Neutrophil (primary cell): ENCODE results near the gene NHERF1.

ENCODE experiments used
- H3K27ac ChIP-seq: fragments of 200-600 bp; sonication (generic); 2 replicates; pipeline ENCODE4 v1.5.1; 2016; ENCODE audit warnings: mild to moderate bottlenecking, moderate library complexity
- H3K27me3 ChIP-seq: fragments of 200-600 bp; sonication (generic); 2 replicates; pipeline ENCODE4 v1.6.0; 2016; ENCODE audit warnings: mild to moderate bottlenecking
- H3K36me3 ChIP-seq: fragments of 200-600 bp; sonication (generic); 2 replicates; pipeline ENCODE4 v1.5.1; 2017
- H3K4me1 ChIP-seq, 2 experiments: fragments of 200-600 bp in 1 of 2; sonication (generic) in 1 of 2; 1 replicate in 1 of 2; 2 replicates in 1 of 2; pipeline versions ENCODE4 v1.5.1 to v1.6.1; 2013 to 2016; ENCODE audit warnings: low read depth in 1 of 2, low read length in 1 of 2, mild to moderate bottlenecking in 1 of 2, moderate library complexity in 1 of 2; ENCODE audit not compliant: control insufficient read depth in 1 of 2, insufficient read depth in 1 of 2
- H3K4me3 ChIP-seq, 2 experiments: fragments of 200-600 bp in 1 of 2; sonication (generic) in 1 of 2; 1 replicate in 1 of 2; 2 replicates in 1 of 2; pipeline ENCODE4 v1.5.1; 2013 to 2016; ENCODE audit warnings: low read depth in 1 of 2, low read length in 1 of 2, mild to moderate bottlenecking in 1 of 2, moderate library complexity in 1 of 2
- H3K9me3 ChIP-seq: fragments of 200-600 bp; sonication (generic); 2 replicates; pipeline ENCODE4 v1.5.1; 2016
- CTCF ChIP-seq: fragments of 200-600 bp; sonication (generic); IDR thresholded peaks from 2 replicates; pipeline ENCODE4 v1.5.1; 2016; ENCODE audit warnings: antibody characterized with exemption

The NHERF1 gene

GRCh38 chr17:74807441-74807840 is 59.0 kb downstream of the NHERF1 start:
- peaks cover 8% of the 10 kb centered on the region for H3K27me3 ChIP-seq
- no peak overlapping the region for H3K4me3 ChIP-seq
- no peak overlapping the region for H3K27ac ChIP-seq
- peaks cover 42% of the 10 kb centered on the region for H3K36me3 ChIP-seq
- no peak for TF ChIP-seq CTCF
- H3K4me1 ChIP-seq, result peaks cover 12 to 19% of the 10 kb centered on the region in 2 experiments
- no peaks in the 10 kb centered on the region for H3K9me3 ChIP-seq

GRCh38 chr17:74807925-74808324 is 59.5 kb downstream of the NHERF1 start:
- Histone ChIP-seq H3K27ac (no peak overlapping the region), H3K4me3 (no peak overlapping the region), H3K9me3 (no peaks in the 10 kb centered on the region), H3K27me3 (peaks cover 8% of the 10 kb centered on the region), H3K4me1 (peaks cover 17 to 24% of the 10 kb centered on the region in 2 experiments), H3K36me3 (peaks cover 38% of the 10 kb centered on the region)
- TF ChIP-seq CTCF, result no peak

GRCh38 chr17:74808714-74809430 is 60.4 kb downstream of the NHERF1 start:
- TF ChIP-seq CTCF, result no peak

GRCh38 chr17:74810699-74811485 is 62.5 kb downstream of the NHERF1 start:
- TF ChIP-seq CTCF, result no peak
- no peak overlapping the region for H3K27ac ChIP-seq
- H3K4me1 ChIP-seq, result peaks cover 28 to 36% of the 10 kb centered on the region in 2 experiments

More at GRCh38 chr17:74808714-74809430, 60.4 kb downstream of the NHERF1 start:
- peaks cover 31% of the 10 kb centered on the region for H3K36me3 ChIP-seq
- H3K4me1 ChIP-seq, result peaks cover 23 to 33% of the 10 kb centered on the region in 2 experiments
- peak overlapping the region; percentile 20 for H3K27ac ChIP-seq
- H3K9me3 ChIP-seq, result no peaks in the 10 kb centered on the region
- peaks cover 8% of the 10 kb centered on the region for H3K27me3 ChIP-seq
- no peak overlapping the region for H3K4me3 ChIP-seq

GRCh38 chr17:74812109-74813009 is 63.9 kb downstream of the NHERF1 start:
- Histone ChIP-seq H3K9me3 (no peaks in the 10 kb centered on the region), H3K27me3 (peaks cover 8% of the 10 kb centered on the region), H3K4me3 (no peak overlapping the region), H3K4me1 (peaks cover 28 to 36% of the 10 kb centered on the region in 2 experiments), H3K27ac (peak overlapping the region; percentile 33), H3K36me3 (peaks cover 20% of the 10 kb centered on the region)
- no peak for TF ChIP-seq CTCF

More at GRCh38 chr17:74810699-74811485, 62.5 kb downstream of the NHERF1 start:
- H3K9me3 ChIP-seq, result no peaks in the 10 kb centered on the region
- H3K27me3 ChIP-seq, result peaks cover 8% of the 10 kb centered on the region
- H3K4me3 ChIP-seq, result no peak overlapping the region
- H3K36me3 ChIP-seq, result peaks cover 17% of the 10 kb centered on the region
